Breast epithelium (tissue), 4 donors: ENCODE data around the gene OGA. TPM values are rescaled to one million over a fixed set of nuclear protein-coding genes. Genes with fewer than 3 reads are reported as not detected.

Source experiments
- DNase-seq, 2 donors: peaks; one replicate each; pipeline ENCODE4 v3.0.0-alpha.2; 2019; ENCODE audit warnings: low spot score in 2 of 2
- H3K27ac ChIP-seq, 2 donors: fragments of 200-600 bp; sonication (generic) in 1 of 2; one replicate each; pipeline ENCODE4 v1.5.1; 2016 to 2019; ENCODE audit warnings: mild to moderate bottlenecking in 1 of 2
- H3K27me3 ChIP-seq, 2 donors: fragments of 200-600 bp; sonication (generic) in 1 of 2; one replicate each; pipeline versions ENCODE4 v1.5.1 to v1.6.0; 2017 to 2019; ENCODE audit warnings: control low read depth in 1 of 2, mild to moderate bottlenecking in 1 of 2
- H3K36me3 ChIP-seq: fragments of 200-600 bp; one replicate; pipeline ENCODE4 v1.5.1; 2019
- H3K4me1 ChIP-seq, 2 donors: fragments of 200-600 bp; sonication (generic); one replicate each; pipeline ENCODE4 v1.5.1; 2016 to 2019; ENCODE audit warnings: control low read depth in 1 of 2
- H3K4me3 ChIP-seq, 3 donors: fragments of 200-600 bp; sonication (generic); 1 replicate in 2 of 3; 2 replicates in 1 of 3; pipeline ENCODE4 v1.5.1; 2016 to 2019; ENCODE audit warnings: mild to moderate bottlenecking in 3 of 3, moderate library complexity in 2 of 3
- H3K9me3 ChIP-seq, 2 donors: fragments of 200-600 bp; sonication (generic) in 1 of 2; one replicate each; pipeline ENCODE4 v1.5.1; 2016 to 2019; ENCODE audit warnings: control low read depth in 1 of 2
- CTCF ChIP-seq, 3 donors: fragments of 450-650 bp; IDR thresholded peaks; one replicate each; pipeline ENCODE4 v1.5.1; 2016 to 2017; ENCODE audit warnings: antibody characterized with exemption in 3 of 3, mild to moderate bottlenecking in 3 of 3, moderate library complexity in 3 of 3
- POLR2A ChIP-seq: fragments of 450-650 bp; IDR thresholded peaks from one replicate; pipeline ENCODE4 v1.6.1; 2016; ENCODE audit warnings: antibody characterized with exemption, mild to moderate bottlenecking, moderate library complexity
- POLR2AphosphoS5 ChIP-seq, 3 donors: sonication (generic); formaldehyde crosslinking; IDR thresholded peaks; one replicate each; pipeline ENCODE4 v1.6.1; 2017; ENCODE audit warnings: antibody characterized with exemption in 3 of 3
- intact Hi-C: fragments of 100-400 bp; cut with DNase I; formaldehyde crosslinking; loops from one replicate; pipeline ENCODE4 v1.15.1; 2023; ENCODE audit warnings: low total_unique reads
- total RNA-seq, 3 donors: library from RNA; depleted of rRNA; stranded (reverse); fragments of >200 nt; gene quantifications; one replicate each; pipeline ENCODE4 v1.1.0, GENCODE V29; 2016

The OGA gene
- total RNA-seq, 3 donors from 2014 or later, result 169 to 200 (median 181) TPM

GRCh38 chr10:101775273-101776160, 42.7 kb downstream of the OGA start, which contains the start of gene FGF8:
TSS of gene FGF8 (minus strand) at chr10:101776114. CDS start at chr10:101775900, 214 bp downstream.
- no peak for DNase-seq
- intact Hi-C loops, result loop anchor here (10.0 kb wide), 1 partner anchor 171 kb away; no protein-coding TSS in a partner anchor
- Histone ChIP-seq H3K9me3 (no peaks in the 10 kb centered on the region), H3K4me1 (peaks cover 3 to 7% of the 10 kb centered on the region in 2 donors), H3K4me3 (peak within 1 kb of the TSS in 2 of 3 donors; percentile 37 to 63), H3K27ac (no peak within 1 kb of the TSS), H3K27me3 (peaks cover 10 to 70% of the 10 kb centered on the region in 2 donors), H3K36me3 (no peaks in the 10 kb centered on the region)
- TF ChIP-seq CTCF (IDR thresholded peaks at IDR 0.05), result no peak
- TF ChIP-seq POLR2AphosphoS5 (IDR thresholded peaks at IDR 0.05), result no peak
- TF ChIP-seq POLR2A, result no peak

GRCh38 chr10:101774589-101775272, 43.5 kb downstream of the OGA start:
- H3K36me3 ChIP-seq, result no peaks in the 10 kb centered on the region
- H3K9me3 ChIP-seq, result no peaks in the 10 kb centered on the region
- H3K27me3 ChIP-seq, result peaks cover 10 to 71% of the 10 kb centered on the region in 2 donors
- TF ChIP-seq POLR2AphosphoS5 (IDR thresholded peaks at IDR 0.05) (no peak), CTCF (IDR thresholded peaks at IDR 0.05) (no peak), POLR2A (no peak)
- no peak for DNase-seq
- no peak overlapping the region for H3K27ac ChIP-seq
- intact Hi-C loops, result loop anchor here (10.0 kb wide), 1 partner anchor 170 kb away; no protein-coding TSS in a partner anchor
- H3K4me1 ChIP-seq, result peaks cover 3 to 7% of the 10 kb centered on the region in 2 donors
- H3K4me3 ChIP-seq, result peak overlapping the region in 1 of 3 donors; percentile 63

GRCh38 chr10:101773923-101774588, 44.2 kb downstream of the OGA start:
- H3K27ac ChIP-seq, result no peak overlapping the region
- no peaks in the 10 kb centered on the region for H3K36me3 ChIP-seq
- H3K27me3 ChIP-seq, result peaks cover 10 to 66% of the 10 kb centered on the region in 2 donors
- H3K4me3 ChIP-seq, result no peak overlapping the region
- TF ChIP-seq POLR2AphosphoS5 (IDR thresholded peaks at IDR 0.05) (no peak), CTCF (IDR thresholded peaks at IDR 0.05) (no peak), POLR2A (no peak)
- H3K4me1 ChIP-seq, result peaks cover 3 to 7% of the 10 kb centered on the region in 2 donors
- intact Hi-C loops, result loop anchor here (10.0 kb wide), 1 partner anchor 169 kb away; no protein-coding TSS in a partner anchor
- no peaks in the 10 kb centered on the region for H3K9me3 ChIP-seq
- DNase-seq, result no peak

GRCh38 chr10:101772895-101773761, 45.1 kb downstream of the OGA start:
- H3K4me3 ChIP-seq, result no peak overlapping the region
- TF ChIP-seq CTCF (IDR thresholded peaks at IDR 0.05), result no peak
- TF ChIP-seq POLR2A, result no peak
- TF ChIP-seq POLR2AphosphoS5 (IDR thresholded peaks at IDR 0.05), result no peak
- no peak overlapping the region for H3K27ac ChIP-seq
- no peaks in the 10 kb centered on the region for H3K36me3 ChIP-seq
- DNase-seq, result no peak
- H3K9me3 ChIP-seq, result no peaks in the 10 kb centered on the region
- H3K27me3 ChIP-seq, result peaks cover 10 to 64% of the 10 kb centered on the region in 2 donors
- peaks cover 3 to 7% of the 10 kb centered on the region in 2 donors for H3K4me1 ChIP-seq
- intact Hi-C loops, result loop anchor here (10.0 kb wide), 1 partner anchor 168 kb away; no protein-coding TSS in a partner anchor
